GM23338 (cell line): ENCODE measurements around the gene FBXW12.

Experiments used
- CTCF ChIP-seq, 2 experiments: fragments of 200-600 bp in 1 of 2; sonication (generic) in 1 of 2; conservative IDR thresholded peaks; 2 replicates each; pipeline versions ENCODE4 v1.5.1 to v1.6.1; 2016 to 2017; ENCODE audit warnings: antibody characterized with exemption in 2 of 2, low read depth in 2 of 2, mild to moderate bottlenecking in 2 of 2, moderate library complexity in 1 of 2
- EZH2 ChIP-seq: fragments of 200-600 bp; sonication (generic); IDR thresholded peaks from one replicate; pipeline ENCODE4 v1.8.0; 2017; ENCODE audit warnings: antibody characterized with exemption, mild to moderate bottlenecking, low read depth; ENCODE audit not compliant: unreplicated experiment
- JUNB ChIP-seq: IDR thresholded peaks from one replicate; pipeline ENCODE4 v1.6.1; 2016; ENCODE audit warnings: antibody characterized with exemption; ENCODE audit not compliant: unreplicated experiment
- NANOG ChIP-seq: IDR thresholded peaks from 2 replicates; pipeline ENCODE4 v1.6.1; 2016; ENCODE audit warnings: antibody characterized with exemption, borderline replicate concordance
- POLR2AphosphoS5 ChIP-seq: IDR thresholded peaks from 2 replicates; pipeline ENCODE4 v1.6.1; 2016; ENCODE audit warnings: antibody characterized with exemption, low read depth
- STAT1 ChIP-seq: IDR thresholded peaks from one replicate; pipeline ENCODE4 v1.6.1; 2016; ENCODE audit warnings: antibody characterized with exemption; ENCODE audit not compliant: unreplicated experiment
- ZNF114 ChIP-seq: fragments of 250-450 bp; sonication (Bioruptor Pico); IDR thresholded peaks from 2 replicates; pipeline ENCODE4 v1.5.0; 2020; ENCODE audit warnings: mild to moderate bottlenecking, moderate library complexity

- TF ChIP-seq POLR2AphosphoS5 (no peak), CTCF (conservative IDR thresholded peaks at IDR 0.05; ENCODE audit: low read depth in 2 of 2) (no peak; a peak in 1 of 4 replicates), ZNF114 (no peak), EZH2 (no peak), NANOG (no peak), JUNB (no peak), STAT1 (no peak)
Observed at GRCh38 chr3:48370333-48370713, 1.7 kb upstream of the FBXW12 start.
